ENCODE measurements around the gene TRPM8.

Gene TRPM8

GRCh38 chr2:233936089-233936488 lies 18.9 kb downstream of the TRPM8 start:
- Histone ChIP-seq H3K27ac (ENCODE audit: low read depth, low read length) (no peak overlapping the region), H3K36me3 (ENCODE audit: control insufficient read depth, insufficient read depth, low read length) (no peaks in the 10 kb centered on the region), H3K4me3 (ENCODE audit: low read depth, low read length) (no peak overlapping the region), H3K27me3 (ENCODE audit: control insufficient read depth, insufficient read depth, low read length) (no peaks in the 10 kb centered on the region), H3K4me1 (ENCODE audit: control insufficient read depth, insufficient read depth, low read length) (no peaks in the 10 kb centered on the region), H3K9ac (ENCODE audit: low read depth, low read length) (no peak overlapping the region), H3K9me3 (ENCODE audit: control insufficient read depth, insufficient read depth, low read length) (no peaks in the 10 kb centered on the region)

- no peaks in the 10 kb centered on the region for H3K27me3 ChIP-seq (ENCODE audit: control insufficient read depth, insufficient read depth, low read length)
- H3K4me3 ChIP-seq (ENCODE audit: low read depth, low read length), result no peak overlapping the region
- no peaks in the 10 kb centered on the region for H3K4me1 ChIP-seq (ENCODE audit: control insufficient read depth, insufficient read depth, low read length)
- H3K27ac ChIP-seq (ENCODE audit: low read depth, low read length), result no peak overlapping the region
- no peaks in the 10 kb centered on the region for H3K36me3 ChIP-seq (ENCODE audit: control insufficient read depth, insufficient read depth, low read length)
- H3K9me3 ChIP-seq (ENCODE audit: control insufficient read depth, insufficient read depth, low read length), result no peaks in the 10 kb centered on the region
- H3K9ac ChIP-seq (ENCODE audit: low read depth, low read length), result no peak overlapping the region
These were observed 21.6 kb downstream of the TRPM8 start for GRCh38 chr2:233938676-233939370.

GRCh38 chr2:233940376-233941276 lies 23.5 kb downstream of the TRPM8 start:
- H3K36me3 ChIP-seq (ENCODE audit: control insufficient read depth, insufficient read depth, low read length), result no peaks in the 10 kb centered on the region
- no peak overlapping the region for H3K9ac ChIP-seq (ENCODE audit: low read depth, low read length)
- H3K9me3 ChIP-seq (ENCODE audit: control insufficient read depth, insufficient read depth, low read length), result 0 out of 2 replicates have a peak, but pooled peaks cover 3% of the 10 kb centered on the region
- no peaks in the 10 kb centered on the region for H3K4me1 ChIP-seq (ENCODE audit: control insufficient read depth, insufficient read depth, low read length)
- H3K4me3 ChIP-seq (ENCODE audit: low read depth, low read length), result no peak overlapping the region
- no peak overlapping the region for H3K27ac ChIP-seq (ENCODE audit: low read depth, low read length)
- H3K27me3 ChIP-seq (ENCODE audit: control insufficient read depth, insufficient read depth, low read length), result no peaks in the 10 kb centered on the region

GRCh38 chr2:233942731-233943130 lies 25.6 kb downstream of the TRPM8 start:
- Histone ChIP-seq H3K27me3 (ENCODE audit: control insufficient read depth, insufficient read depth, low read length) (no peaks in the 10 kb centered on the region), H3K4me1 (ENCODE audit: control insufficient read depth, insufficient read depth, low read length) (no peaks in the 10 kb centered on the region), H3K9me3 (ENCODE audit: control insufficient read depth, insufficient read depth, low read length) (0 out of 2 replicates have a peak, but pooled peaks cover 3% of the 10 kb centered on the region), H3K9ac (ENCODE audit: low read depth, low read length) (no peak overlapping the region), H3K36me3 (ENCODE audit: control insufficient read depth, insufficient read depth, low read length) (no peaks in the 10 kb centered on the region), H3K4me3 (ENCODE audit: low read depth, low read length) (no peak overlapping the region), H3K27ac (ENCODE audit: low read depth, low read length) (no peak overlapping the region)

GRCh38 chr2:233944269-233944668 lies 27.1 kb downstream of the TRPM8 start:
- no peak overlapping the region for H3K27ac ChIP-seq (ENCODE audit: low read depth, low read length)
- 0 out of 2 replicates have a peak, but pooled peaks cover 3% of the 10 kb centered on the region for H3K9me3 ChIP-seq (ENCODE audit: control insufficient read depth, insufficient read depth, low read length)
- H3K4me1 ChIP-seq (ENCODE audit: control insufficient read depth, insufficient read depth, low read length), result no peaks in the 10 kb centered on the region
- no peak overlapping the region for H3K4me3 ChIP-seq (ENCODE audit: low read depth, low read length)
- no peaks in the 10 kb centered on the region for H3K27me3 ChIP-seq (ENCODE audit: control insufficient read depth, insufficient read depth, low read length)
- no peaks in the 10 kb centered on the region for H3K36me3 ChIP-seq (ENCODE audit: control insufficient read depth, insufficient read depth, low read length)
- H3K9ac ChIP-seq (ENCODE audit: low read depth, low read length), result no peak overlapping the region

GRCh38 chr2:233944722-233945121 lies 27.5 kb downstream of the TRPM8 start:
- Histone ChIP-seq H3K4me1 (ENCODE audit: control insufficient read depth, insufficient read depth, low read length) (no peaks in the 10 kb centered on the region), H3K27me3 (ENCODE audit: control insufficient read depth, insufficient read depth, low read length) (no peaks in the 10 kb centered on the region), H3K9ac (ENCODE audit: low read depth, low read length) (no peak overlapping the region), H3K9me3 (ENCODE audit: control insufficient read depth, insufficient read depth, low read length) (0 out of 2 replicates have a peak, but pooled peaks cover 3% of the 10 kb centered on the region), H3K27ac (ENCODE audit: low read depth, low read length) (no peak overlapping the region), H3K4me3 (ENCODE audit: low read depth, low read length) (no peak overlapping the region), H3K36me3 (ENCODE audit: control insufficient read depth, insufficient read depth, low read length) (no peaks in the 10 kb centered on the region)

- Histone ChIP-seq H3K27me3 (ENCODE audit: control insufficient read depth, insufficient read depth, low read length) (no peaks in the 10 kb centered on the region), H3K9me3 (ENCODE audit: control insufficient read depth, insufficient read depth, low read length) (0 out of 2 replicates have a peak, but pooled peaks cover 3% of the 10 kb centered on the region), H3K27ac (ENCODE audit: low read depth, low read length) (no peak overlapping the region), H3K4me3 (ENCODE audit: low read depth, low read length) (no peak overlapping the region), H3K9ac (ENCODE audit: low read depth, low read length) (no peak overlapping the region), H3K36me3 (ENCODE audit: control insufficient read depth, insufficient read depth, low read length) (no peaks in the 10 kb centered on the region), H3K4me1 (ENCODE audit: control insufficient read depth, insufficient read depth, low read length) (no peaks in the 10 kb centered on the region)
These were observed 28.0 kb downstream of the TRPM8 start for GRCh38 chr2:233945146-233945545.

GRCh38 chr2:233950078-233950825 lies 33.1 kb downstream of the TRPM8 start:
- Histone ChIP-seq H3K4me3 (ENCODE audit: low read depth, low read length) (no peak overlapping the region), H3K36me3 (ENCODE audit: control insufficient read depth, insufficient read depth, low read length) (no peaks in the 10 kb centered on the region), H3K27me3 (ENCODE audit: control insufficient read depth, insufficient read depth, low read length) (no peaks in the 10 kb centered on the region), H3K9ac (ENCODE audit: low read depth, low read length) (no peak overlapping the region), H3K4me1 (ENCODE audit: control insufficient read depth, insufficient read depth, low read length) (no peaks in the 10 kb centered on the region), H3K9me3 (ENCODE audit: control insufficient read depth, insufficient read depth, low read length) (no peaks in the 10 kb centered on the region), H3K27ac (ENCODE audit: low read depth, low read length) (no peak overlapping the region)

- Histone ChIP-seq H3K4me3 (ENCODE audit: low read depth, low read length) (no peak overlapping the region), H3K36me3 (ENCODE audit: control insufficient read depth, insufficient read depth, low read length) (no peaks in the 10 kb centered on the region), H3K9ac (ENCODE audit: low read depth, low read length) (no peak overlapping the region), H3K9me3 (ENCODE audit: control insufficient read depth, insufficient read depth, low read length) (no peaks in the 10 kb centered on the region), H3K4me1 (ENCODE audit: control insufficient read depth, insufficient read depth, low read length) (no peaks in the 10 kb centered on the region), H3K27me3 (ENCODE audit: control insufficient read depth, insufficient read depth, low read length) (no peaks in the 10 kb centered on the region), H3K27ac (ENCODE audit: low read depth, low read length) (no peak overlapping the region)
These were observed 35.2 kb downstream of the TRPM8 start for GRCh38 chr2:233952335-233952734.

- no peaks in the 10 kb centered on the region for H3K27me3 ChIP-seq (ENCODE audit: control insufficient read depth, insufficient read depth, low read length)
- no peak overlapping the region for H3K4me3 ChIP-seq (ENCODE audit: low read depth, low read length)
- H3K36me3 ChIP-seq (ENCODE audit: control insufficient read depth, insufficient read depth, low read length), result no peaks in the 10 kb centered on the region
- no peak overlapping the region for H3K9ac ChIP-seq (ENCODE audit: low read depth, low read length)
- H3K4me1 ChIP-seq (ENCODE audit: control insufficient read depth, insufficient read depth, low read length), result no peaks in the 10 kb centered on the region
- no peaks in the 10 kb centered on the region for H3K9me3 ChIP-seq (ENCODE audit: control insufficient read depth, insufficient read depth, low read length)
- H3K27ac ChIP-seq (ENCODE audit: low read depth, low read length), result no peak overlapping the region
These were observed 36.1 kb downstream of the TRPM8 start for GRCh38 chr2:233953087-233953801.

Measured in HUES48 (cell line).